Central memory CD8-positive, alpha-beta T cell (primary cell): ENCODE measurements around the gene TRIM36.

Source experiments
- ATAC-seq: fragments of 150-1000 bp; cut with Tn5 transposase; replicated peaks from 2 replicates; pipeline ENCODE4 v1.10.0; 2022; ENCODE audit warnings: mild to moderate bottlenecking, moderate FRiP score, moderate number of reproducible peaks; ENCODE audit not compliant: poor library complexity, severe bottlenecking; ENCODE audit errors: extremely low read depth
- DNase-seq, 2 donors: peaks; one replicate each; pipeline ENCODE4 v3.0.0; 2021; ENCODE audit warnings: low spot score in 2 of 2
- H3K27ac Mint-ChIP-seq: one replicate; pipeline ENCODE4 v1.8.0; 2022; ENCODE audit warnings: low read depth, mild to moderate bottlenecking, moderate library complexity, mixed read lengths
- H3K27me3 Mint-ChIP-seq: one replicate; pipeline ENCODE4 v1.8.0; 2022; ENCODE audit warnings: mixed read lengths
- H3K36me3 Mint-ChIP-seq: one replicate; pipeline ENCODE4 v1.8.0; 2022; ENCODE audit warnings: mild to moderate bottlenecking, moderate library complexity, mixed read lengths; ENCODE audit not compliant: insufficient read depth
- H3K4me1 Mint-ChIP-seq: one replicate; pipeline ENCODE4 v1.8.0; 2022; ENCODE audit warnings: mixed read lengths
- H3K4me3 Mint-ChIP-seq: one replicate; pipeline ENCODE4 v1.8.0; 2022; ENCODE audit warnings: mild to moderate bottlenecking, moderate library complexity, mixed read lengths
- H3K9me3 Mint-ChIP-seq: one replicate; pipeline ENCODE4 v1.8.0; 2022; ENCODE audit warnings: mixed read lengths

TRIM36 gene

DNA sequence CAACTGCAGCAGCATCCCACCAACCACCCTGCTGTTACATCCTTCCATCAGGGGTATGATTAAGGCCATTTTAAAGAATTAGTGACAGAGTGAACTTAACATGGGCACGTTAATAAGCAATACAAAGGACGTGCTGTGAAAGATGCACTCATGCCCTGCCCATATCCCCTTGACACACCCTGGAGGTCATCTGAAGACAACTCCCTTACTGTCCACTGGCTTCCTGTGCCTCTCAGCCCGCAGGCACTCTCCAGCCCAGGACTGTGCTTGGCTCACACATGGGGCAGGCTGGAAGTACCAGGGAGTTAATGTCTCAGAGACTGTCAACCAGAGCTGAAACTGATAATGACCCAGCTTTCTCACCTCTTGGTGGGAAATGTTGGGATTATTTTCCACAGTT lies 81.8 kb downstream of the TRIM36 start:
- DNase-seq (no peak), ATAC-seq (no peak)
- H3K4me3 Mint-ChIP-seq = no peak overlapping the region
- no peaks in the 10 kb centered on the region for H3K4me1 Mint-ChIP-seq
- no peaks in the 10 kb centered on the region for H3K36me3 Mint-ChIP-seq
- no peaks in the 10 kb centered on the region for H3K9me3 Mint-ChIP-seq
- no peak overlapping the region for H3K27ac Mint-ChIP-seq
- peaks cover 61% of the 10 kb centered on the region for H3K27me3 Mint-ChIP-seq

DNA sequence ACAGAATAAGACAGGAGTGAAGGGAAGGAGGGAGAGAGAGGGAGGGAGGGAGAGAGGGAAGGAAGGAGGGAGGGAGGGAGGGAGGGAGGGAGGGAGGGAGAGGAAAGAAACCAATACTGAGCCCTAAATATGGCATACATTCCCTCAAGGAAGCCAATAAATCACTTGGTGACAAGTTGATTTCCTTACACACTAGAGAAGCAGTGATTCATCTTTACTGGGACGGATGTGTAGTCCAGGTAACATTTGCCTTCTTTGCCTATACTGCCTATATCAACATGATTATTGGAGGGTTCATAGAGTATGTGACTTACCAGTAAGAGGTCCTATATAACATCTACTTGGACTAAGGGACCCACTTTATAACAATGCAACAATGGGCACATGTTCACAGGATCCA lies 83.2 kb downstream of the TRIM36 start:
- no peaks in the 10 kb centered on the region for H3K9me3 Mint-ChIP-seq
- no peak overlapping the region for H3K27ac Mint-ChIP-seq
- H3K4me3 Mint-ChIP-seq = no peak overlapping the region
- no peak for DNase-seq
- no peaks in the 10 kb centered on the region for H3K36me3 Mint-ChIP-seq
- H3K4me1 Mint-ChIP-seq = no peaks in the 10 kb centered on the region
- H3K27me3 Mint-ChIP-seq = peaks cover 53% of the 10 kb centered on the region
- ATAC-seq = no peak

GRCh38 chr5:115084246-115084793 lies 85.4 kb downstream of the TRIM36 start:
- ATAC-seq (no peak), DNase-seq (no peak)
- H3K4me3 Mint-ChIP-seq = no peak overlapping the region
- no peaks in the 10 kb centered on the region for H3K9me3 Mint-ChIP-seq
- H3K36me3 Mint-ChIP-seq = no peaks in the 10 kb centered on the region
- no peak overlapping the region for H3K27ac Mint-ChIP-seq
- H3K4me1 Mint-ChIP-seq = no peaks in the 10 kb centered on the region
- peaks cover 53% of the 10 kb centered on the region for H3K27me3 Mint-ChIP-seq

DNA sequence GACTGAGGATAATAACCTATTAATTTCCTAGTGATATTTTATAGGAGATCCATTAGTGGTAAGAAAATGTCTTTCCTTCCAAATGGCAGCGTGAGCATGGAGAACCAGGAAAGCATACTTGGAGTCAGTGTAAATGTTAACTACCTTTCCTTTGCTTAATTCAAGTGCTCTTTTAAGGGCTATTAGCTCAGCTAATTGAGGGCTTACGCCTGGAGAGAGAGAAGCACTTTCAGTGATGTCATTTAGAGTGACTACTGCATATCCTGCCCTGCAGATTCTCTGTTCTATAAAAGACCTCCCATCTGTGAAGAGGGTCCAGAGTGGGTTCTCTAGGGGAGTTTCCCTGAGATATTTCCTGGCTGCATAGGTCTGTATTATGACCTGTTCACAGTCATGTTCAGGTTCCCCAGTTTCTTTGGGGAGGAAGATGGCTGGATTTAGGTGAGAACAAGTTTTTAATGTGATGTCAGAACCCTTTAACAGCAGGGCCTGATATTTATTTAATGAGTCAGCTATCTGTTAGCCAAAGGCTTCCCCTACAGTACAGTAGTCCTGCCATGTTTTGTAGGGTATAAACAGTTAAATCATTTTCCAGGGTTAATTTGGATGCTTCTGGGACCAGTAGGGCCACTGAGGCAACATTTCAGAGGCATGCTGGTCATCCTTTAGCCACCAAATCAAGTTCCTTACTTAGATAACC lies 89.6 kb downstream of the TRIM36 start:
- DNase-seq (no peak), ATAC-seq (no peak)
- Mint-ChIP-seq H3K27ac (no peak overlapping the region), H3K9me3 (no peaks in the 10 kb centered on the region), H3K4me3 (no peak overlapping the region), H3K36me3 (peaks cover 2% of the 10 kb centered on the region), H3K4me1 (no peaks in the 10 kb centered on the region), H3K27me3 (peaks cover 27% of the 10 kb centered on the region)
